HG02623 (cell line): Measurements from ENCODE around the gene ABHD6.
A peak's percentile ranks its signal among the peaks of the same experiment; 100 is the strongest.

Experiments used
- ATAC-seq: cut with Tn5 transposase; IDR thresholded peaks from one replicate; pipeline ENCODE4 v1.9.1; 2021; ENCODE audit warnings: moderate library complexity; ENCODE audit not compliant: unreplicated experiment

ABHD6 gene

GRCh38 chr3:58307639-58308215 is 70.1 kb downstream of the ABHD6 start:
- no peak for ATAC-seq

- ATAC-seq = no peak
These were observed 71.1 kb downstream of the ABHD6 start for GRCh38 chr3:58308728-58309127.

DNA sequence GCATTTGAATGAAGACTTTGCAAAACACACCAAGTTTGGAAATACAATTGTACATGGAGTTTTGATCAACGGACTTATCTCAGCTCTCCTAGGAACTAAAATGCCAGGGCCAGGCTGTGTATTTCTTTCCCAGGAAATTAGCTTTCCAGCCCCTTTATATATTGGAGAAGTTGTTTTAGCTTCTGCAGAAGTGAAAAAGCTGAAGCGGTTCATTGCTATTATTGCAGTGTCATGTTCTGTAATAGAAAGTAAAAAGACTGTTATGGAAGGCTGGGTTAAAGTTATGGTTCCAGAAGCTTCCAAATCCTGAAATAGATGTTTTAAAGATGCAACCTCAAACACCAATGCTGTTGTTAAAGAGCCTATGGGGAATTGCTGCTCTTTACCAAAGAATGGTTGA is 80.2 kb downstream of the ABHD6 start:
- ATAC-seq = no peak

DNA sequence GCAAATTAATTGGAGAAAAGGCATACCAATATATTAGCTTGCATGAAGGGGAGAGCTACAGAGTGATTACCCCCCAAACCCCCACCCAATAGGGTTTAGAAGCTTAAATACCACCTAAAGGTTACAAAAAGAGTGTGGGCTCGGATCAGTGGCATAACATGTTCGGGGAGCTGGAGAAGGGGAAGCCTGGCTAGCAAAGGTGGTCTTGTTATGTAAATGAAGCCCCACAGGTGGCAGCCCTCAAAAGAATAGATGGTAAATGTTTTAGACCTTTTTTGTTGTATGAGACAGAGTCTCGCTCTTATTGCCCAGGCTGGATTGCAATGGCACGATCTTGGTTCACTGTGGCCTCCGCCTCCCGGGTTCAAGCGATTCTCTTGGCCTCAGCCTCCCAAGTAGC is 84.2 kb downstream of the ABHD6 start:
- no peak for ATAC-seq

- no peak for ATAC-seq
These were observed 85.2 kb downstream of the ABHD6 start for GRCh38 chr3:58322793-58323192.

- ATAC-seq = no peak
These were observed 86.2 kb downstream of the ABHD6 start for GRCh38 chr3:58323529-58324390.

DNA sequence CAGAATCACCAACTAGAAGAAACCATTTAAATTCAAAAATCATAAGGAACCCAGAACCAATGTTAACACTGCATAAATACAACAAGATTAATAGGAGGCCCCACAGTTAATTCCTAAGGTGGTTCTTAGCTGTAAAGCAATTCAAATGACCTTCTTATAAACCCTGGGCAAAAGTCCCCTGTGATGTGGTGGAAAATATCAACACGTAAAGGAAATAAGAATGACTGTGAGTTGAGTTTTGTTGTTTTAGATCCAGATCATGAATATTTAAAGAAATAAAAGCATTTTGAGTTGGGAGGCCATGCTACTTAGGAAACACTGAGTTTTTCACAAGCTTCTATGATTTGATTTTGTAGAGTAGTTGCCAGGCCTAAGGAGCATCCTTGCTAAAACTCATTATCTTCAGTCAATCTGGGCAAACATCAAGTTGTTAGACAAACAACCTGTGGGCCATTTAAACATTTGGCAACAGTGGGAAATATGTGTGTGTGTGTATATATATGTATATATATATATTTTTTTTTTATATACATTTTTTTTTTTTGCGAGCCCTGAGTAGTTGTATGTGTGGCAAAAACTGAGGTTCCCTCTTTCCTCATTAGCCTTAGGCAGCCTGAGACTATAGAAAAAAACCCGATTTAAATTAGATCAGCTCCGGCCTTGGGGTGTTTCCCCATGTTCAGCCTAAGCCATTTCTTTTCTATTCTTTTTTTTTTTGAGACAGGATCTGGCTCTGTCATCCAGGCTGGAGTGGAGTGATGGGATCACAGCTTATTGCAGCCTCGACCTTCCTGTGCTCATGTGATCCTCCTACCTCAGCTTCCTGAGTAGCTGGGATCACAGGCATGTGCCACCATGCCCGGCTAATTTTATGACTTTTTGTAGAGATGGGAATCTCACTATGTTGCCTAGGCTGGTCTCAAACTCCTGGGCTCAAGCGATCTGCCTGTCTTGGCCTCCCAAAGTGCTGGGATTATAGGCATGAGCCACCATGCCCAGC is 87.1 kb downstream of the ABHD6 start:
- ATAC-seq = no peak

- ATAC-seq = no peak
These were observed 88.0 kb downstream of the ABHD6 start for GRCh38 chr3:58325525-58325992.

DNA sequence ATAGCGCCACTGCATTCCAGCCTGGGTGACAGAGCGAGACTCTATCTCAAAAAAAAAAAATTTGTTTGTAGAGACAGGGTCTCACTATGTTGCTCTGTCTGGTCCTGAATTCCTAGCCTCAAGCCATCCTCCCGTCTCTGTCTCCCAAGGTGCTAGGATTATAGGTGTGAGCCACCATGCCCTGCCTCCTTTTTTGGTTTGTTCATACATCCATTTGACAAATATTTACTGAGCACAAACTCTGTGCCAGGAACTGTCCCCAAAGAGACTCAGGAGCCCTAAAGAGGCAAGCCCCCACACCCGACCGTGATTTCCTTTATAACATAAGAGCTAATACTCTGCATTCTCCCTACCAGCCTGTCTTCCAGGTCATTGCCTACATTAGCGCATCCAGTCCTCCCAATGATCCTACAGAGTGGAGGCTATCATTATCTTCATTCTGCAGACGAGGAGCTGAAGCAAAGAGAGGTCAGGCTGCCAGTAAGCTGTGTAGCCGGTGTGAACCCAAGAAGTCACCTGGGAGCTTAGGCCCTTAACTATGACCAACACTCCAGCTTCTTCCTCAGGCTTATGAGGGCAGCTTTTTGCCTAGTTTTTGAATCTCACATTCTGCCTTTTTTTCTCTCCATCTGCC is 88.8 kb downstream of the ABHD6 start:
- no peak for ATAC-seq

DNA sequence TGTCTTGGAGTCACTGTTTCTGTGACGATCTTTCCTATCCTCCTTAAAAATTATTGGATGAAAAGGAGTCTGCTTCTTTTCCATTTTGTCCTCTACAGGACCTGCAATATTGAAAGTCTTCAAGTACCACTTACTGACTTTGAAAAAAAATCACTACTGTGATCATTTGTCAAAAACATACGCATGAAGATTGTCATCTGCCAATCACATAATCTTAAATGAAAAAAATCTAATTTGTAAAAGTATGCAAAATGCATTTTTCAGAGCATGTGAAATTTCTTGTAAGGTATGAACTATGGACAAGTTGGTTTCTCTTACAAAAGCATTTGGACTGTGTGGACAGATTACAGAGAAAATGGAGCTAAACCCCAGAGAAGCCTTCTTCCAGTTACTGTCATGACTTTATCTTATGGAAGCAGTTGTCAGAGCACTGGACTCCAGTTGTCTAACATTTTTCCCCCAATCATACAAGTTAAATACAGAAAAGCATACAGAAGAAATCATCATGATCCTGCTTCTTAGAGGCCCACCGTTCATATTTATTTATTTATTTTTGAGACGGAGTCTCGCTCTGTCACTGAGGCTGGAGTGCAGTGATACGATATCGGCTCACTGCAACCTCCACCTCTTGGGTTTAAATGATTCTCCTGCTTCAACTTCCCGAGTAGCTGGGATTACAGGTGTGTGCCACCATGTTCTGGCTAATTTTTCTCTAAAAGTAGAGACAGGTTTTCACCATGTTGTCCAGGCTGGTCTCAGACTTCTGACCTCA is 91.7 kb downstream of the ABHD6 start:
- ATAC-seq = no peak

- ATAC-seq = no peak
These were observed 92.4 kb downstream of the ABHD6 start for GRCh38 chr3:58329922-58330413.

DNA sequence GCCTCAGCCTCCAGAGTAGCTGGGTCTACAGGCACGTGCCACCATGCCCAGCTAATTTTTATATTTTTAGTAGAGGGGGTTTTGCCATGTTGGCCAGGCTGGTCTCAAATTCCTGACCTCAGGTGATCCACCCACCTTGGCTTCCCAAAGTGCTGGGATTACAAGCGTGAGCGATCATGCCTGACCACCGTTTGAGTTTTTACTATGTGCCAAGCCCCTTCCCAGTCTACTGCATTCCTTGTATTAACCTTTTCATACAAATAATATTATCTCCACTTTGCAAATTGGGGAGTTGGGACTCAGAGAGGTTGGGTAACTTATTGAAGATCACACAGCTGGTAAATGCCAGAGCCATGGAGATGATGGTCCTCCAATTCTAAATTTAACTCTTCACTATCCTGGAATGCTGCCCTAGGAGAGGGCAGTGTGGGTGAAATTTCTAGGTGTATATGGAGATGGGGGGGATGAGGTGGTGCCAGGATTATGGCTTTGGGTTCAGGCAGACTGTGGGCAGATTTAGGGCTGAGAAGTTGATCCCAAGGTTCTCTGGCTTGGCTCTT is 94.1 kb downstream of the ABHD6 start:
- ATAC-seq = no peak

- ATAC-seq = peak; percentile 95
These were observed 95.1 kb downstream of the ABHD6 start, which contains the start of gene PXK for GRCh38 chr3:58332575-58333188. Gene PXK (plus strand): TSS chr3:58332892. CDS start chr3:58332989, 97 bp downstream.

- ATAC-seq = peak; percentile 22
These were observed 95.8 kb downstream of the ABHD6 start for GRCh38 chr3:58333206-58334012.

DNA sequence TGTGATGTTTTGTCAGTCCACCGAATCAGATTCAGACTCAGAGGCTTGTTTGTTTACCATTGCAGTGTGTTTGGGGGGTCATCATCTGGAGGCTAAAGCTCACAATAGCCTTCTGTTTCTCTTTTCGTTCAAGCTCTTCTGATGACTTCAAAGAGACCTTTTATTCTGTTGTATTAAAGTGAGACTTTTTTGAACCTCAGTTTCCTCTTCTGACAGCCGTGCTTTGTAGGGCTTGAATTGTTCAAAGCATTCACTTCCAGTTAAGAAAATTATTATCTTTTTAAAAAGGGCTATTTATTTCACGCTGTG is 96.4 kb downstream of the ABHD6 start:
- ATAC-seq = no peak

GRCh38 chr3:58334506-58334884 is 96.9 kb downstream of the ABHD6 start:
- no peak for ATAC-seq

- no peak for ATAC-seq
These were observed 98.0 kb downstream of the ABHD6 start for GRCh38 chr3:58335652-58335947.

GRCh38 chr3:58336135-58336882 is 98.7 kb downstream of the ABHD6 start:
- no peak for ATAC-seq
